GM12801 (cell line): ENCODE measurements around the gene RASGRF2.

Experiments
- TF ChIP-seq, protein P1 (sequence below): IDR thresholded peaks from one replicate; pipeline ENCODE4 v1.5.1; 2011; ENCODE audit warnings: control low read depth; ENCODE audit not compliant: insufficient read length; ENCODE audit errors: extremely low read depth

Gene RASGRF2

DNA sequence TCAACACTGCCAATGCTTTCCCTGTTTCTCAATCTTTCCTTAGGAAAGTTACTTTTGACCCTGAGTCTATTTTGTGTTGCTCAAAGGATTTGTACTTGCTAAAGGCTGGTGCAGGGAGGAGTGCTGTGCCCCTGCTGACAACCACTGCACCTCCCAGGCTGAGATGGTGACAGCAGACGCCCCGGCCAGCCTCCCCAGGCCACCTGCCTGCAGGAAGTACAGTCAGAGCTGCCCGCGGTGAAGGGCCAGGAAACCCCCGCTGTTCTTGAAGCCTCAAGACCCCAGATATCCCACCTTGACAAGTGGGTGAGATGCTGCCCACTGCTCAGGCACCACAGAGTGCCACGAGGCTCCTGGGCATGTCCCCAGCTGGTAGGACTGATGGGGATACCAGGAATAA, 228.8 kb downstream of the RASGRF2 start:
- TF ChIP-seq, protein P1, sequence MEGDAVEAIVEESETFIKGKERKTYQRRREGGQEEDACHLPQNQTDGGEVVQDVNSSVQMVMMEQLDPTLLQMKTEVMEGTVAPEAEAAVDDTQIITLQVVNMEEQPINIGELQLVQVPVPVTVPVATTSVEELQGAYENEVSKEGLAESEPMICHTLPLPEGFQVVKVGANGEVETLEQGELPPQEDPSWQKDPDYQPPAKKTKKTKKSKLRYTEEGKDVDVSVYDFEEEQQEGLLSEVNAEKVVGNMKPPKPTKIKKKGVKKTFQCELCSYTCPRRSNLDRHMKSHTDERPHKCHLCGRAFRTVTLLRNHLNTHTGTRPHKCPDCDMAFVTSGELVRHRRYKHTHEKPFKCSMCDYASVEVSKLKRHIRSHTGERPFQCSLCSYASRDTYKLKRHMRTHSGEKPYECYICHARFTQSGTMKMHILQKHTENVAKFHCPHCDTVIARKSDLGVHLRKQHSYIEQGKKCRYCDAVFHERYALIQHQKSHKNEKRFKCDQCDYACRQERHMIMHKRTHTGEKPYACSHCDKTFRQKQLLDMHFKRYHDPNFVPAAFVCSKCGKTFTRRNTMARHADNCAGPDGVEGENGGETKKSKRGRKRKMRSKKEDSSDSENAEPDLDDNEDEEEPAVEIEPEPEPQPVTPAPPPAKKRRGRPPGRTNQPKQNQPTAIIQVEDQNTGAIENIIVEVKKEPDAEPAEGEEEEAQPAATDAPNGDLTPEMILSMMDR: no peak

DNA sequence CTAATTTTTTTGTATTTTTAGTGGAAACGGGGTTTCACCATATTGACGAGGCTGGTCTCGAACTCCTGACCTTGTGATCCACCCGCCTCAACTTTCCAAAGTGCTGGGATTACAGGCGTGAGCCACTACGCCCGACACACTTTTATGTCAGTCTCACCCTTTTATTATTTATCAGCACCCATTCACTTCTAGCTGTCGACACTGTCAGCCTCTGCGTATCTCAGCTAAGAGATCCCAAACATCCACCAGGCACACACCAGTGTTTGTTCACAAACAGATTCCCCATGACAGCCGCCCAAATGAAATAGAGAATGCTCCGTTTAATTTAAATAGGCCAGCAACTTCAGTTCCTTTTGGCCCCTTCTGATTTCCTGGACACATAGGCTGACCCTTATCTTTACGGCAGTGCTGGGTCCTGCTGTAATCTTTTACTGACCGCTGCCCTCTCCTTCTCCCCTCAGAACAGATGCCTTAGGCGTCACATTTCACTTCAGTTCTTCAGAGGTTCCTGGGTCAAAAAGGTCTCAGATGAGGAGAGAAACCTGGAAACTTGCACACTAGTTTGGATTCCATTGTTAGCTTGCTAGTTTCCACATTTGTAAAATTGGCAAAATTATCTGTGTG, 229.8 kb downstream of the RASGRF2 start:
- TF ChIP-seq, protein P1: no peak

DNA sequence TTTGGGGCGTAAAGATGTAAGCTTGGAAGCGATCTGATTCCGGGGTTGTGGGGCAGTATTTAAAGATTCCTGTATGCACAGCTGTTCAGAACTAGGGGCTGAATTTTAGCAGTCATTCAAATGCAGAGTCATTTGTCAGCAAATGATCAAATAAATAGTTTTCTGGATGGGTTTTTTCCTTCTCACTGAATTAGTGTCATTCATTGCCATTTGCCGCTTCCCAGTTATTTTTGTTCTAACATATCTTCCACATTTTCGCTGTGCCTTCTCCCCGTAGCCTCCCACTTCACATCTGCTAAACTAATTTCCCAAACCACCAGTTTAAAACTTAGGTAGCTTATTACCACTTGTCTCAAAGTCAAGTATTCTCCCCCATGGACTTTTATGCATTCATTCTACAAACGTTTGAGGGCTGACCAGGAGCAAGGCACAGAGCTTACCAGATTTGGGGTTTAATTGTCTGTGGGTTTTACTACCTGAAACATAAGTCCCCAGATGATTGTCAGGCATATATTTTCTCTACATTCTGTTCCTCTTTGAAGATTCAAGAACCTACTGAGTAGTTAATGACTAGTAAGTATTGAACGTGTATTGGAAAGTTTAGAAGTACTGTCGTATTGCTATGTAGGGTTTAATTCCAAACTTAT, 231.7 kb downstream of the RASGRF2 start:
- TF ChIP-seq, protein P1: no peak

DNA sequence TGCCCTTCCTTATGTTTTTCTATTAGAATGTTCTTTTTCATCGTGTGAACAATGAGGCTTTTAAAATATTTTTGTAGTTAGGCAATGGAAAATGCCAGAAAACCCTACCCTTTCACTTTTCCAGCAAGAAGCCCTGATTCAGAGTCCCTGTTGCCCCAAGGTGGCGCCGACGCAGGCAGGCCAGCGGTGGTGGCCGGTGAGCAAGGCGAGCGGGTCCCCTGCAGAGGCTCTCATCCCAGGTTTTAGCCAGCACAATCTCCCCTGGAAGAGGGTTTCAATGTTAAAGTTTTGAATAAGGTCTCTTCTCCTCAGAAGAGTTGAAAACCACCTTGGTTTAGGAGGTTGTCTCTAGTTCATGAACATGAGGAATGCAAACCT, 232.2 kb downstream of the RASGRF2 start:
- TF ChIP-seq, protein P1: no peak

DNA sequence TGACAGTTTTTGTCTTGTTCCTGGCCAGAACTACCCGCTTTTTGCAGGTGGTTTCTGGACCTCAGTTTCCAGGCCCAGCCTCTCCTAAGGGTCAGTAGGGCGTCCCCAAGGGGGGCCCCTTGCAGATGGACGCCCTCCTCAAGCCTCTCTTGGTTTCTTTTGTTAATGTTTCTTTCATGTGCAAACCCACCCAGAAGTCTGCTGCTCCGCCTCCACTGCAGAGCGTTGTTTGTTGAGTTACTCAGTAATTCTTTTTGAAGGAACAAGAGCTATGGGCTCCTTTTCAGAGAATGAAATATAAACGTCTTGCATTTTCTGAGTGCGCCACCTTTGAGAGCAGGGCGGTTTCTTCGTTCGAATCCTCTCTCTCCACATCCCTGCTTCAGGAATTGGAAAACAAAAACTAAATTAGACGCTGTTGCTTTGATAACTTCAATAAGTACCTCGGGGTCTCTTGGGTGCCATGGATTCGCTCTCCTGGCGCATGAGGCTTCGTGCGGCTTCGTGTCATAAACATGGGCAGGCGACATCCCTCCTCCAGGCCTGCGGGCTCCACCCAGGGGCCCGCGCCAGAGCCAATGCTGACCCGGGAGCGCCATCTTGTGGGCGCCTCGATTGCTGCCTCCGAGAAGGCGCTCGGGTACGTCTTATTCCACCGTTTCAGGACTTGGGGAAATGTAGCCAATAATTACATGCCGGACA, 234.6 kb downstream of the RASGRF2 start:
- TF ChIP-seq, protein P1: no peak

DNA sequence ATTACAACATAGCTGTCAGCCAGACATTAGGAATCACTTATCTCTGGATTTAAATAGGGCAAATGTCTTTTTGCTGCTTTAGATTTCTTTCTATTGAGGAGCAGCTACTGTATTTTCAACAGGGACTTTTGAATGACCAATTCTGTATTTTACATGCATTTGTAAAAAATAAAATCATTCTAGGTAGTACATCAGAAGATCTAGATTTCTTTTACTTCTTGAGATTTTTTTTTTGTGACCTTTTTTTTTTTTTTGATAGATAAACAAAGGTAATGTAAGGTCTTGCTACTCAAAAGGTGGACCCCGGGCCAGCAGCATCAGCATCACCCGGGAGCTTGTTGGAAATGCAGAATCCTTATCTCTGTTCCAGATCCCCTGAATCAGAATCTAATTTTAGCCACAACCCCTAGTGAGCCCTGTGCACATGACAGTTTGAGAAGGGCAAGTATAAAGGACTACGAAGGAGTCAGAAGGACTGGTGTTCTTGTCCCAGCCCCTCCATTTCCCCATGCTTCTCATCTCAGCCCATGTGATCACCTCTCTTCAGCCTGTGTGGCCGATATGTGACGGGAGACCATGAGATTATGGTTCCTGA, 235.3 kb downstream of the RASGRF2 start:
- TF ChIP-seq, protein P1: no peak

DNA sequence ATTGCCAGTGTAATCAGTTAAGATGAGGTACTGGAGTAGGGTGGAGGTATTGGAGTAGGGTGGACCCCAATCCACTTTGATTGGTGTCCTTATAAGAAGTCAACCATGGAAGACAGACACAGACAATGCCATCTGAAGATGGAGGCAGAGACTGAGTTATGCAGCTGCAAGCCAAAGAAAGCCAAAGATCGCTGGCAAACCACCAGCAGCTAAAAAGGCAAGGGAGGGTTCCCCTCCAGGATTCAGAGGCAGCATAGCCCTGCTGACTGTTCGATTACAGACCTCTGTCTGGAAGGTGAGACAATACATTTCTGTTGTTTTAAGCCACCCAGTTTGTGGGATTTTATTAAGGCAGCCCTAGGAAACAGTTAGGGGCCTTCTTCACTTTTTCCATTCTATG, 242.5 kb downstream of the RASGRF2 start:
- TF ChIP-seq, protein P1: no peak
